ENCODE results near the gene ANKRD18B.
"Not testable (repeated sequence)": the region's sequence is repeated elsewhere in the genome, so short reads cannot be mapped to it uniquely, and the experiment has no call there.

Gene ANKRD18B

DNA sequence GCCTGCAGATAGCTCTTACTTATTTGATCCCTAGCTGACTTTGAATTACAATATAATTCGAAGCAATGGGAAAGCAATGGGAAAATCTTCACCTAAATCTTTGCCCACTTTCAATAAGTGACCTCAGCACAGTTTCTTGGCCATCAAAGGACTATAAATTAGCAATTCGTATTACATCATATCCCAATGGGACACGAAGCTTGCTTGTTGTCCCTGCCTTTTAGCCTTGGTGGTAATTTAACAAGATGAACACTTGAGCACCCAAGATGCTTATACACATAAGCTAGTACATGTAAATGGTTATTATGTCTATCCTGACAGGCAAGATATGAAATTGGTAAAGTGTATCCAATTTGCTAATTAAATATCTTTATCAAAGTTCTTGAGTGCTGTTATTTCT lies 9.9 kb downstream of the ANKRD18B start:
- not testable (repeated sequence) for DNase-seq (ENCODE audit: low read depth in 2 of 2)

GRCh38 chr9:33535541-33535940 lies 11.5 kb downstream of the ANKRD18B start:
- no peak for DNase-seq (ENCODE audit: low read depth in 2 of 2)

DNA sequence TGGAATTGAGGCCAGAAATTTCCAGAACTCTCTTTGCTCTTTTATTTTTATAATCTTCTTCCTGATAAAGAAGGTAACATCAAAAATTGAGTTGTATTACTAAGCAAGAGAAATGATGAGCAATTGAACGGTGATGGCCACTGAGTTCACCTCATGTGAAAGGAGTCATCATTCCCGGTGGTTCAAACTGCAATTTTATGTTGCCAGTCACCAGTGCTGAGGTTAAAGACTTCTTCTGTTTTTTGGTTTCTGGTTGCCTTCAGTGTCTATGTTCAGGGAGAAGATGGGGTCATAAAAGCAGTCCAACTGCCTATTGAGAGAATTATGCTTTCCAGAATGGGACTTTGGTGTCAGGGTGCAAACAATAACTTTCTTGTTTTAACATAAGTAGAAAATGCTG lies 19.4 kb downstream of the ANKRD18B start:
- DNase-seq (ENCODE audit: low read depth in 2 of 2) = not testable (repeated sequence)

DNA sequence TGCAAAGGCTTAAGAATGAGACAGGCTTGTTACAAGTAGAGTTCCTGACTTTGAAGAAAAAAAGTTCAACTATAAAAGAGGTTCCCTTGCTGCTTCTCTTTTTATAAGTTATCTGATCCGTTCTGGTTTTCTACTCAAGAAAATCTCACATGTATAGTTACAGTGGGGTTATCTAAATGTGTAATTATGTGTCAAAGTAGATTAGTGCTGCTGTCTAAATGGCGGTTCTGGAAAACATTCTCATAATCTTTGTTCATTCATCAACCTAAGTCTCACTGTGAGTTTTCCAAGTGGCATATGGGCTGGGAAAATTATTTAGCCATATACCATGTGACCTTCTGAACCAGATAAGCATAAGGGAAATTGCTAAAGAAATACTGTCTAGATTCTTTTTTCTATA lies 21.7 kb downstream of the ANKRD18B start:
- not testable (repeated sequence) for DNase-seq (ENCODE audit: low read depth in 2 of 2)

GRCh38 chr9:33548816-33549215 lies 24.8 kb downstream of the ANKRD18B start:
- not testable (repeated sequence) for DNase-seq (ENCODE audit: low read depth in 2 of 2)

GRCh38 chr9:33549418-33549817 lies 25.4 kb downstream of the ANKRD18B start:
- not testable (repeated sequence) for DNase-seq (ENCODE audit: low read depth in 2 of 2)

DNA sequence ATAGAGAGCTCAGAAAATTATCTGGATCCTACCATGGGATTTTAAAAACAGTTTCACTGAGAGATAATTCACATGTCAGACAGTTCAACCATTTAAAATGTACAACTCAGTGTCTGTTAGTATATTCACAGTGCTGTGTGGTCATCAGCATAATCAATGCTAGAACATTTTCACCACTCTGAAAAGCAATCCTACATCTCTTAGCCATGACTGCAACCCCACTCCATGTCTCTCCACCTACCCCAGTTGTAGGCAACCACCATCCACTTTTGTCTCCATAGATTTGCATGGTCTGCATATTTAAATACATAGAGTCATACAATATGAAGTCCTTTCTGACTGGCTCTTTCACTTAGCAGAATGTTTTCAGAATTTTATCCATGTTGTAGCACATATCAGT lies 27.1 kb downstream of the ANKRD18B start:
- DNase-seq (ENCODE audit: low read depth in 2 of 2) = not testable (repeated sequence)

- peak in 1 of 2 donors; percentile 8 for DNase-seq (ENCODE audit: low read depth in 2 of 2)
Measured at GRCh38 chr9:33552315-33552725, 28.3 kb downstream of the ANKRD18B start.

DNA sequence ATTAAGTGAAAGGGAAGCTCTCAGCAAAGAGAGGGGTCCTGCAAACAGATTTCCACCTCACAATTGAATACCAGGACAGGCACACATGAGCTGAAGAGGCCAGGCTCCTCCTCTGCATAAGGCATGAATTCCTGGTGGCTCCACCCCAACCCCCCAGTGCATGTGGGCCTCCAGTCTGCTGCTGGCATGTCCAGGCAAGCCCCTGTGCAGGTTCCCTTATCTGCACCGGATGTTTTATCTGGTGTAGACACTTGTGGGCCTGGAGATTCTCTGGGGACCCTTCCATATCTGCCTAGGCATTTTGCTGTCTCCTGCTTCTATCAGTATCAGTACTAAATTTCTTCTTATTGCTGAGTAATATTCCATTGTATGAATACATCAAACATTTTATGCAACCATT lies 36.2 kb downstream of the ANKRD18B start:
- not testable (repeated sequence) for DNase-seq (ENCODE audit: low read depth in 2 of 2)

- not testable (repeated sequence) for DNase-seq (ENCODE audit: low read depth in 2 of 2)
Measured at GRCh38 chr9:33562196-33562595, 38.1 kb downstream of the ANKRD18B start.

DNA sequence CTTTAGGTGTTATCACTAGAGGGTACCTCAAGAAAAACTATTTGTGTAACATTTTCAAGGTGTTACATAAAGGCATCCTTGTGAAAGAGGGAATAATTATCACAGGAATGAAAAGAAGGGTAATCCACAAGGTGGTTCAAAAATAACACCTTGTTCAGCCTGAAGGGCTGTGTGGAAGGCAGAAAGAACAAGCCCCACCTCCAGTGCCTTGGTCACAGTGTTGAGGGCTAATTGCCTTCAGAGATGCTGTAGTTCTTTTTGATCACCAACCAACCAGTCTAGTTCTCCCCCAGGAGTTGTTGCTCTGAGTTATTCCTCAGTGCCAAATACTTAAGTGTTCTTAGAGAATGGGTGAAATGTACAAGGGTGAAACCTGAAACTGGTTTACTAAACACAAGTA lies 43.7 kb downstream of the ANKRD18B start:
- not testable (repeated sequence) for DNase-seq (ENCODE audit: low read depth in 2 of 2)

DNA sequence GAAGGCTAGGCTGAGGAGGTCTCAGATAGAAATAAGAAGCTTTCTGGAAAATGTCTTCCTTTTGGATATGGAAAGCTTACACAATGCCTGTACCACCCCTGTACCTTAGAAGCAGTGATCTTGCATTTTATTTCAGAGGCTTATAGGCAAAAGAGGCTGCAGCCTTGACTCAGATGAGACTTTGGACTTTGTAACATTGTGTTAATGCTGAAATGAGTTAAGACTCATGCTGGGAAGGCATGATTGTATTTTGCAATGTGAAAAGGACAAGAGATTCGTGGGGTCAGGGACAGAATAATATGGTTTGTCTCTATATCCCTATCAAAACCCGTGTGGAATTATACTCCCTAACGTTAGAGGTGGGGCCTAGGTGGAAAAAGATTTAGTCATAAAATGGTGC lies 53.7 kb downstream of the ANKRD18B start:
- DNase-seq (ENCODE audit: low read depth in 2 of 2) = not testable (repeated sequence)

- DNase-seq (ENCODE audit: low read depth in 2 of 2) = not testable (repeated sequence)
Measured at GRCh38 chr9:33579996-33580395, 55.9 kb downstream of the ANKRD18B start.

DNA sequence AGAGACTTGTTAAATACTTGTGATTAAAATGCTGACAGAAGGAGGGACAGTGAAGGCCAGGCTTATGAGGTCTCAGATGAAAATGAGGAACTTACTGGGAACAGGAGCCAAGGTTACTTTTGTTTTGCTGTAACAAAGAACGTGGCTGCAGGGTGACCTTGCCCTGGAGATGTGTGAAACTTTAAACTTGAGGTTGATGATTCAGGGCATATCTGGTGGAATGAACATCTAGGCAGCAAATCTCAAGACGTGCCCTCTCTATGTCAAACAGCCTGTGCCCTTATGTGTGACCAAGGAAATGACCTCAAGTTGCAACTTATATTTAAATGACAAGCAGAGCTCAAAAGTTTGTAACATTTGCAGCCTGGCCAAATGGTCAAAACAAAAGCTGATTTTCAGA lies 58.6 kb downstream of the ANKRD18B start:
- not testable (repeated sequence) for DNase-seq (ENCODE audit: low read depth in 2 of 2)

DNA sequence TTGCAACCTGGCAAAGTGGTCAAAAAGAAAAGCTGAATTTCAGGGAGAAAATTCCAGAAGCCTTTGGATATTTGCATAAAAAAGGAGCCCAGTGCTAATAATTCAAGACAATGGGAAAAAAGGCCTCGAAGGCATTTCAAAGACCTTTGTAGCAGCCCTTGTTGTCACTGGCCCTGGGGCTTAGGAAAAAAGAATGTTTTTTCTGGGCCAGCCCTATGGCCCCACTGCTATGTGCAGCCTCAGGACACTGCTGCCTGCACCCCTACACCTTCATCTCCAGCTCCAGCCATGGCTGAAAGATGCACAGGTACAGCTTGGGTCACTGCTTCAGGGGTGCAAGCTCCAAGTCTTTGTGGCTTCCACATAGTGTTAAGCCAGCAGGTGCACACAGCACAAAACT lies 62.1 kb downstream of the ANKRD18B start:
- DNase-seq (ENCODE audit: low read depth in 2 of 2) = not testable (repeated sequence)

- not testable (repeated sequence) for DNase-seq (ENCODE audit: low read depth in 2 of 2)
Measured at GRCh38 chr9:33587799-33588198, 63.7 kb downstream of the ANKRD18B start.

- not testable (repeated sequence) for DNase-seq (ENCODE audit: low read depth in 2 of 2)
Measured at GRCh38 chr9:33588876-33589275, 64.8 kb downstream of the ANKRD18B start.

- DNase-seq (ENCODE audit: low read depth in 2 of 2) = not testable (repeated sequence)
Measured at GRCh38 chr9:33590857-33591256, 66.8 kb downstream of the ANKRD18B start.

DNA sequence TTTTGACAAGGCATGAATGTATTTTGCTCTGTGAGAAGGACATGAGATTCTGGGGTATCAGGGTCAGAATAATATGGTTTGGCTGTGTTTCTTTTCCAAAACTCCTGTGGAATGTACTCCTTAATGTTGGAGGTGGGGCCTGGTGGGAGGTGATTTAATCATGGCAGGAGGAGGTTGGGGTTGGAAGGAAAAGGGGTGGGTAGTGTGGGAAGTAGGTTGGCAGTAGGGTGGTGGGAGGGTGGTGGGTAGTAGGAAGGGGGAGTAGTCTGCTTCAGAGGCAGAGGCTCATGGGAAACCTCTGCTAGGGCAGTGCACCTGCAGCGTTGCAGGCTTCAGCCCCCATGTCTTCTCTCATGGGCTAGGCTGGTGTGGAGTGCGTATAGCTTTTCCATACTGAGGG lies 72.9 kb downstream of the ANKRD18B start:
- not testable (repeated sequence) for DNase-seq (ENCODE audit: low read depth in 2 of 2)

DNA sequence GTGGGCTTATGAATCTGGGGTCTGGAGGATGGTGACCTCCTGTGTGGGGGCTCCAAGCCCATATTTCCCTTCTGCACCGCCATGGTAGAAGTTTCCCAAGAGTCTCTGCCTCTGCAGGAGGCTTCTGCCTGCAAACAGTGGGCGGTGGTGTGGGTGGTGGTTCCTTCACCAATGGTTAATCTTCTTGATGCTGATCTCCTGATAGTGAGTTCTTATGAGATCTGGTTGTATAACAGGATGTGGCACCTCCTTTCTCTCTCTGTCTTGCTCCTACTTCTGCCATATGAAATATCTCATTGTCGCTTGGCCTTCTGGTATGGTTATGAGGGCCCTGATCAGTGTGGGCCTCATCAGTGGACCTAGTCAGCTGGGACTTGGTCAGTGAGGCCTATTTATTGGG lies 73.3 kb downstream of the ANKRD18B start:
- not testable (repeated sequence) for DNase-seq (ENCODE audit: low read depth in 2 of 2)

- not testable (repeated sequence) for DNase-seq (ENCODE audit: low read depth in 2 of 2)
Measured at GRCh38 chr9:33598796-33599379, 74.8 kb downstream of the ANKRD18B start.

DNA sequence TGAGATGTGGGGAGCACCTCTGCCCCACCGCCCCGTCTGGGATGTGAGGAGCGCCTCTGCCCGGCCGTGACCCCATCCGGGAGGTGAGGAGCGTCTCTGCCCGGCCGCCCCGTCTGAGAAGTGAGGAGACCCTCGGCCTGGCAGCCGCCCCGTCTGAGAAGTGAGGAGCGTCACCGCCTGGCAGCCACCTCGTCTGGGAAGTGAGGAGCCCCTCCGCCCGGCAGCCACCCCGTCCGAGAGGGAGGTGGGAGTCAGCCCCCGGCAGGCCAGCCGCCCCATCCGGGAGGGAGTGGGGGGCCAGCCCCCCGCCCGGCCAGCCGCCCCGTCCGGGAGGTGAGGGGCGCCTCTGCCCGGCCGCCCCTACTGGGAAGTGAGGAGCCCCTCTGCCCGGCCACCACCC lies 76.9 kb downstream of the ANKRD18B start:
- not testable (repeated sequence) for DNase-seq (ENCODE audit: low read depth in 2 of 2)

DNA sequence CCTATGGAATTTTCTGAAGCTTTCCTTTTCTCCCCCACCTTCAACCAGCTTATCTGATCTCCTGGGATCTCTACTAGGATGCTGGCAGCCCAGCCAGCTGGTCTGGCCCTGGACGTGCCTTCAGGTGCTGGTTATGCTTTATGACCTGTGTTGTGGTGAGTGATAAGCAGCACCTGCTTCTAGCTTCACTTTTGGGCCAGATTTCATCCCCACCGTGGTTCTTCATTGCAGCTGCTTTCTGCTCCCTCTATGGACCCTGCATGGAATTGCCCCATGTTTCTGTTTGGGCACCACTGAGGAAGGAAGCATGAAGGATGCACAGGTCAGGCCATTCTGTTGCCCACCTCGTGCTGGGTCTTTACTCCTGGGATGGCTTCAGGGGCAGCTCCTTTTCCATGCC lies 80.2 kb downstream of the ANKRD18B start:
- not testable (repeated sequence) for DNase-seq (ENCODE audit: low read depth in 2 of 2)

DNA sequence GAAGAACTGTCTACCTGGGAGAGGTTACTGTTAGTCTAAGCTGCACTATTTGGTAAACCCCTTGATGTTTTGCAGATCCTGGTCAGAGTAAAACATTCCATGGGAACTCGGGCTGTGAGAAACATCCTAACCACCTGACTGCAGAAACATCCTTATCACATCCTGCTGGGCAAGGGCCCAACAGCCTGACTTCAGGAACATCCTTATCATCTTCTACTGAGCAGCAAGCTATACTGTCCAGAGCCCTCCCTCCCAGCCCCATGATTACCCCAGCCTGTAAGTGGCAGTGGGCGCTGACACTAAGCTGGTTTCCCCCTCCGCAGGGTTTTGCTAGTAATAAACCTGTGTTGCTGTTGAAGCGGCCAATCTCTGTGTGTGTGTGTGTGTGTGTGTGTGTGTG lies 80.9 kb downstream of the ANKRD18B start:
- DNase-seq (ENCODE audit: low read depth in 2 of 2) = not testable (repeated sequence)

All from stimulated activated CD8-positive, alpha-beta memory T cell treated with anti-CD3 and anti-CD28 coated beads, Interleukin-15, amount 100 ng/mL, for 48 hours (primary cell).